Measurements from ENCODE around the gene HIP1R.
"Not testable (repeated sequence)": the region's sequence is repeated elsewhere in the genome, so short reads cannot be mapped to it uniquely, and the experiment has no call there.

The HIP1R gene

GRCh38 chr12:122871851-122872780 is 36.9 kb downstream of the HIP1R start:
- Mint-ChIP-seq H3K4me3 (peak overlapping the region; percentile 77 to 84), H3K27ac (peak overlapping the region; percentile 69 to 92), H3K4me1 (ENCODE audit: low read depth in 2 of 2) (peaks cover 55 to 67% of the 10 kb centered on the region in 2 donors), H3K27me3 (no peaks in the 10 kb centered on the region), H3K9me3 (no peaks in the 10 kb centered on the region), H3K36me3 (ENCODE audit: insufficient read depth) (peaks cover 87% of the 10 kb centered on the region)
- ATAC-seq (replicated peaks) (peak; percentile 77), DNase-seq (no peak)

- Mint-ChIP-seq H3K4me3 (peak overlapping the region; percentile 8 to 29), H3K27me3 (no peaks in the 10 kb centered on the region), H3K9me3 (no peaks in the 10 kb centered on the region), H3K4me1 (ENCODE audit: low read depth in 2 of 2) (peaks cover 61 to 72% of the 10 kb centered on the region in 2 donors), H3K36me3 (ENCODE audit: insufficient read depth) (peaks cover 86% of the 10 kb centered on the region), H3K27ac (peak overlapping the region; percentile 69 to 92)
- ATAC-seq (replicated peaks) (no peak), DNase-seq (no peak)
These were observed 37.6 kb downstream of the HIP1R start for GRCh38 chr12:122872815-122873361.

- Mint-ChIP-seq H3K27me3 (no peaks in the 10 kb centered on the region), H3K9me3 (no peaks in the 10 kb centered on the region), H3K4me3 (no peak overlapping the region), H3K27ac (peak overlapping the region; percentile 65 to 69), H3K4me1 (ENCODE audit: low read depth in 2 of 2) (peaks cover 65 to 78% of the 10 kb centered on the region in 2 donors), H3K36me3 (ENCODE audit: insufficient read depth) (peaks cover 84% of the 10 kb centered on the region)
- no peak for DNase-seq
- no peak for ATAC-seq (replicated peaks)
These were observed 38.3 kb downstream of the HIP1R start for GRCh38 chr12:122873540-122873939.

- H3K4me3 Mint-ChIP-seq = no peak overlapping the region
- ATAC-seq (replicated peaks) = peak; percentile 20
These were observed 38.8 kb downstream of the HIP1R start for GRCh38 chr12:122874081-122874480.

GRCh38 chr12:122875590-122876220 is 40.4 kb downstream of the HIP1R start:
- H3K27ac Mint-ChIP-seq = peak overlapping the region in 1 of 2 donors; percentile 17
- H3K4me3 Mint-ChIP-seq = no peak overlapping the region
- peaks cover 76 to 86% of the 10 kb centered on the region in 2 donors for H3K4me1 Mint-ChIP-seq (ENCODE audit: low read depth in 2 of 2)
- H3K36me3 Mint-ChIP-seq (ENCODE audit: insufficient read depth) = peaks cover 76% of the 10 kb centered on the region
- ATAC-seq (replicated peaks) (no peak), DNase-seq (no peak)
- H3K27me3 Mint-ChIP-seq = no peaks in the 10 kb centered on the region
- H3K9me3 Mint-ChIP-seq = no peaks in the 10 kb centered on the region

More at GRCh38 chr12:122874081-122874480, 38.8 kb downstream of the HIP1R start:
- no peak for DNase-seq
- Mint-ChIP-seq H3K36me3 (ENCODE audit: insufficient read depth) (peaks cover 79% of the 10 kb centered on the region), H3K9me3 (no peaks in the 10 kb centered on the region), H3K27ac (peak overlapping the region; percentile 65 to 69), H3K4me1 (ENCODE audit: low read depth in 2 of 2) (peaks cover 66 to 82% of the 10 kb centered on the region in 2 donors), H3K27me3 (no peaks in the 10 kb centered on the region)

GRCh38 chr12:122876281-122876680 is 41.0 kb downstream of the HIP1R start:
- not testable (repeated sequence) for DNase-seq; H3K4me3 Mint-ChIP-seq; ATAC-seq (replicated peaks); H3K9me3 Mint-ChIP-seq; H3K27me3 Mint-ChIP-seq
- Mint-ChIP-seq H3K36me3 (ENCODE audit: insufficient read depth) (peaks cover 77% of the 10 kb centered on the region), H3K4me1 (ENCODE audit: low read depth in 2 of 2) (peaks cover 77 to 86% of the 10 kb centered on the region in 2 donors), H3K27ac (peak overlapping the region in 1 of 2 donors; percentile 28)

- Mint-ChIP-seq H3K9me3 (no peaks in the 10 kb centered on the region), H3K4me3 (no peak overlapping the region), H3K27ac (peak overlapping the region; percentile 28 to 42), H3K4me1 (ENCODE audit: low read depth in 2 of 2) (peaks cover 76 to 85% of the 10 kb centered on the region in 2 donors), H3K36me3 (ENCODE audit: insufficient read depth) (peaks cover 76% of the 10 kb centered on the region), H3K27me3 (no peaks in the 10 kb centered on the region)
- ATAC-seq (replicated peaks) (no peak), DNase-seq (no peak)
These were observed 41.5 kb downstream of the HIP1R start for GRCh38 chr12:122876731-122877130.

- Mint-ChIP-seq H3K27me3 (no peaks in the 10 kb centered on the region), H3K4me1 (ENCODE audit: low read depth in 2 of 2) (peaks cover 70 to 86% of the 10 kb centered on the region in 2 donors), H3K27ac (peak overlapping the region; percentile 80 to 82), H3K4me3 (peak overlapping the region; percentile 47 to 54), H3K36me3 (ENCODE audit: insufficient read depth) (peaks cover 63% of the 10 kb centered on the region), H3K9me3 (no peaks in the 10 kb centered on the region)
- ATAC-seq (replicated peaks) (no peak), DNase-seq (no peak)
These were observed 43.7 kb downstream of the HIP1R start for GRCh38 chr12:122878780-122879612.

GRCh38 chr12:122880155-122880667 is 45.0 kb downstream of the HIP1R start:
- DNase-seq = no peak
- H3K36me3 Mint-ChIP-seq (ENCODE audit: insufficient read depth) = peaks cover 53% of the 10 kb centered on the region
- peaks cover 69 to 86% of the 10 kb centered on the region in 2 donors for H3K4me1 Mint-ChIP-seq (ENCODE audit: low read depth in 2 of 2)
- H3K27ac Mint-ChIP-seq = peak overlapping the region; percentile 80 to 82
- H3K9me3 Mint-ChIP-seq = no peaks in the 10 kb centered on the region
- no peaks in the 10 kb centered on the region for H3K27me3 Mint-ChIP-seq
- H3K4me3 Mint-ChIP-seq = peak overlapping the region in 1 of 2 donors; percentile 48
- ATAC-seq (replicated peaks) = no peak

GRCh38 chr12:122880668-122881067 is 45.4 kb downstream of the HIP1R start:
- Mint-ChIP-seq H3K4me3 (peak overlapping the region in 1 of 2 donors; percentile 48), H3K36me3 (ENCODE audit: insufficient read depth) (peaks cover 50% of the 10 kb centered on the region), H3K9me3 (no peaks in the 10 kb centered on the region), H3K27me3 (no peaks in the 10 kb centered on the region), H3K4me1 (ENCODE audit: low read depth in 2 of 2) (peaks cover 69 to 82% of the 10 kb centered on the region in 2 donors), H3K27ac (peak overlapping the region; percentile 80 to 82)
- DNase-seq (no peak), ATAC-seq (replicated peaks) (peak; percentile 42)

GRCh38 chr12:122882908-122883558 is 47.8 kb downstream of the HIP1R start:
- Mint-ChIP-seq H3K4me3 (peak overlapping the region; percentile 16 to 21), H3K27ac (peak overlapping the region; percentile 70 to 77), H3K36me3 (ENCODE audit: insufficient read depth) (peaks cover 30% of the 10 kb centered on the region), H3K4me1 (ENCODE audit: low read depth in 2 of 2) (peaks cover 64 to 79% of the 10 kb centered on the region in 2 donors), H3K9me3 (no peaks in the 10 kb centered on the region), H3K27me3 (no peaks in the 10 kb centered on the region)
- ATAC-seq (replicated peaks) (no peak), DNase-seq (no peak)

- Mint-ChIP-seq H3K9me3 (no peaks in the 10 kb centered on the region), H3K27me3 (no peaks in the 10 kb centered on the region), H3K36me3 (ENCODE audit: insufficient read depth) (peaks cover 37% of the 10 kb centered on the region), H3K4me3 (peak overlapping the region in 1 of 2 donors; percentile 6), H3K4me1 (ENCODE audit: low read depth in 2 of 2) (peaks cover 67 to 78% of the 10 kb centered on the region in 2 donors), H3K27ac (peak overlapping the region; percentile 49 to 77)
- no peak for ATAC-seq (replicated peaks)
- no peak for DNase-seq
These were observed 49.0 kb downstream of the HIP1R start for GRCh38 chr12:122884091-122884826.
